ENCODE measurements around the gene PTPRM. TPM values are rescaled to one million over a fixed set of nuclear protein-coding genes. Genes with fewer than 3 reads are reported as not detected.
A peak's percentile ranks its signal among the peaks of the same experiment; 100 is the strongest.

The PTPRM gene
- total RNA-seq, 1 donor from 2014 or later = 13.9 TPM

DNA sequence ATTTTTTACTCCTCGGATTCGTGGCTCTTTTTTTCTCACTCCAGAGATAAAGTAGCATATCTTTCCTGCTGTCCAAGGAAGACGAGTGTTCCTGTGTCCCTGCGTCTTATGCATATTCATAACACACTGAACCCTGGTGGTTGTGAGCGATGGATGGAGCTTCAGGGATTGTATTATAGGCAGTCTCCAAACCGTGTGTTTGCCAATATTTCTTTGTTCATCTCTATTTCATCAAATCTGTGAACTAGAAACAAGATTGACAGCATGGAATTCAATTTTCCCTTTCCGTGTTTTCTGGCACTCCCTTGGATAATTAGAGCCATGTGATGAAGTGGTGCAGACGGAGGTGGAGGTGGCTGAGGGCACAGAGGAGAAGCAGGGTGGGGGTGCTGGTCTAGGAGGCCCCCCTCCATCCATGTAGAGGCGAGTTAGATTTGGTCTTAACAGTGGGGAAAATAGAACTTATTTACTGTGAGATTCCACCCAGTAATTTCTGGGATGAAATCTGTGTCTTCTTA is 240.9 kb downstream of the PTPRM start:
- H3K36me3 ChIP-seq = no peaks in the 10 kb centered on the region
- H4K20me1 ChIP-seq (ENCODE audit: low read depth) = no peaks in the 10 kb centered on the region
- H3K4me1 ChIP-seq = no peaks in the 10 kb centered on the region
- H3K79me2 ChIP-seq (ENCODE audit: low read depth) = no peaks in the 10 kb centered on the region
- H3K27me3 ChIP-seq = no peaks in the 10 kb centered on the region
- Mint-ChIP-seq H3K27me3 (ENCODE audit: insufficient read depth, low read depth) (peaks cover 2% of the 10 kb centered on the region), H3K36me3 (peaks cover 1% of the 10 kb centered on the region), H3K9me3 (peaks cover 4% of the 10 kb centered on the region), H3K4me1 (peaks cover 54% of the 10 kb centered on the region), H3K4me3 (no peak overlapping the region), H3K27ac (peak overlapping the region; percentile 12)
- H2AFZ ChIP-seq (replicated peaks) = no peak overlapping the region
- H3K4me3 ChIP-seq = no peak overlapping the region
- no peaks in the 10 kb centered on the region for H3K9me3 ChIP-seq (ENCODE audit: low read depth)
- H3K4me2 ChIP-seq = no peak overlapping the region
- H3K27ac ChIP-seq = no peak overlapping the region
- DNase-seq (ENCODE audit: low spot score) = no peak
- H3F3A ChIP-seq (ENCODE audit: low read depth) = no peaks in the 10 kb centered on the region
- TF ChIP-seq EZH2phosphoT487 (IDR thresholded peaks at IDR 0.05) (no peak), EZH2 (IDR thresholded peaks at IDR 0.05) (no peak)
- TF ChIP-seq, protein P1, sequence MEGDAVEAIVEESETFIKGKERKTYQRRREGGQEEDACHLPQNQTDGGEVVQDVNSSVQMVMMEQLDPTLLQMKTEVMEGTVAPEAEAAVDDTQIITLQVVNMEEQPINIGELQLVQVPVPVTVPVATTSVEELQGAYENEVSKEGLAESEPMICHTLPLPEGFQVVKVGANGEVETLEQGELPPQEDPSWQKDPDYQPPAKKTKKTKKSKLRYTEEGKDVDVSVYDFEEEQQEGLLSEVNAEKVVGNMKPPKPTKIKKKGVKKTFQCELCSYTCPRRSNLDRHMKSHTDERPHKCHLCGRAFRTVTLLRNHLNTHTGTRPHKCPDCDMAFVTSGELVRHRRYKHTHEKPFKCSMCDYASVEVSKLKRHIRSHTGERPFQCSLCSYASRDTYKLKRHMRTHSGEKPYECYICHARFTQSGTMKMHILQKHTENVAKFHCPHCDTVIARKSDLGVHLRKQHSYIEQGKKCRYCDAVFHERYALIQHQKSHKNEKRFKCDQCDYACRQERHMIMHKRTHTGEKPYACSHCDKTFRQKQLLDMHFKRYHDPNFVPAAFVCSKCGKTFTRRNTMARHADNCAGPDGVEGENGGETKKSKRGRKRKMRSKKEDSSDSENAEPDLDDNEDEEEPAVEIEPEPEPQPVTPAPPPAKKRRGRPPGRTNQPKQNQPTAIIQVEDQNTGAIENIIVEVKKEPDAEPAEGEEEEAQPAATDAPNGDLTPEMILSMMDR (IDR thresholded peaks at IDR 0.05) = no peak
- H3K9ac ChIP-seq = no peak overlapping the region

DNA sequence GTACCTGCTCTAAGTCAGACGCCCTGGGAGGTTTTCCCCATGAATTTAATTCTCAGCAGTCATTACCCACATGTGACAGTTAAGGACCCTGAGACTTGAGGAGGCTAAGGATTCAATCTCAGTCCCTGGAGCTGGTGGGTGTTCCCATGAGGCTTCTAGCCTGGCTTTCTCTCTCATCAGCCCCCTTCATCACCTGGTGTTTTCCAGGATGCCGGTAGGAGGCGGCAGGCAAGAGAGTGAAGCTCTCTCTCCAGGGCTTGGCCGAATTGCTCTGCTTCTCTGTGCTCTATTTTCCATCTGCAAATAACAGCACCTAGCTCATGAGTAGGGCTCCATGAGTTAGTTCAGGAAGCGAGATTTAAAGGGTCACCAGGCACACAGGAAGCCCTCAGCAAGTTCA is 241.9 kb downstream of the PTPRM start:
- H3K4me1 Mint-ChIP-seq = peaks cover 50% of the 10 kb centered on the region
- Histone ChIP-seq H3K4me2 (no peak overlapping the region), H3K36me3 (peaks cover 3% of the 10 kb centered on the region), H3K27me3 (no peaks in the 10 kb centered on the region), H3K9me3 (ENCODE audit: low read depth) (peaks cover 2% of the 10 kb centered on the region), H3K79me2 (ENCODE audit: low read depth) (no peaks in the 10 kb centered on the region), H3K4me1 (no peaks in the 10 kb centered on the region), H3K9ac (no peak overlapping the region), H3K27ac (no peak overlapping the region), H3K4me3 (no peak overlapping the region), H4K20me1 (ENCODE audit: low read depth) (no peaks in the 10 kb centered on the region), H3F3A (ENCODE audit: low read depth) (no peaks in the 10 kb centered on the region), H2AFZ (replicated peaks) (no peak overlapping the region)
- no peak overlapping the region for H3K27ac Mint-ChIP-seq
- TF ChIP-seq EZH2 (IDR thresholded peaks at IDR 0.05) (no peak), EZH2phosphoT487 (IDR thresholded peaks at IDR 0.05) (no peak)
- TF ChIP-seq, protein P1 (IDR thresholded peaks at IDR 0.05) = no peak
- peaks cover 3% of the 10 kb centered on the region for H3K36me3 Mint-ChIP-seq
- H3K9me3 Mint-ChIP-seq = peaks cover 13% of the 10 kb centered on the region
- peaks cover 2% of the 10 kb centered on the region for H3K27me3 Mint-ChIP-seq (ENCODE audit: insufficient read depth, low read depth)
- no peak overlapping the region for H3K4me3 Mint-ChIP-seq
- no peak for DNase-seq (ENCODE audit: low spot score)

DNA sequence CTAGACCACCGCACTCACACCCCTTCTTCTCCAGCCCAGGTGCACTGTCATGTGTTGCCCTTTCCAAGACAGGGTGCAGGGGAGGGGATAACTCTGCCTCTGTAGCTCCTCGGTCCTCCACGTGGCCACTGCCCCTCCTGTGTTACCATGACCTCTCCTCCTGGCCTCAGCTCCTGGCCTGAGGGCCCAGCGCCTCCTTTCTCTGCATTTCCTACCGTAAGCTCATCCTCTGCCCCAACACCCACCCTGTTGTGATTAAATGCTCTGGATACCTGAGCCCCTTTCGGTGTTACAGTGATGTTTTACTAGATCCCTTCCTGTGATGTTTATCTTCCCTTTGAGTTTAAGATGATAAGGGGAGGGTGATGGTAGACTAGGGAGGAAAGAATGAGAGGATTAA is 242.3 kb downstream of the PTPRM start:
- no peaks in the 10 kb centered on the region for H3K79me2 ChIP-seq (ENCODE audit: low read depth)
- no peaks in the 10 kb centered on the region for H4K20me1 ChIP-seq (ENCODE audit: low read depth)
- no peak overlapping the region for H3K9ac ChIP-seq
- Mint-ChIP-seq H3K36me3 (peaks cover 3% of the 10 kb centered on the region), H3K27ac (peak overlapping the region; percentile 59), H3K27me3 (ENCODE audit: insufficient read depth, low read depth) (peaks cover 5% of the 10 kb centered on the region), H3K4me1 (peaks cover 50% of the 10 kb centered on the region), H3K4me3 (no peak overlapping the region), H3K9me3 (peaks cover 18% of the 10 kb centered on the region)
- no peaks in the 10 kb centered on the region for H3K4me1 ChIP-seq
- no peaks in the 10 kb centered on the region for H3F3A ChIP-seq (ENCODE audit: low read depth)
- peaks cover 5% of the 10 kb centered on the region for H3K9me3 ChIP-seq (ENCODE audit: low read depth)
- H3K4me2 ChIP-seq = no peak overlapping the region
- no peaks in the 10 kb centered on the region for H3K27me3 ChIP-seq
- no peak for TF ChIP-seq EZH2phosphoT487 (IDR thresholded peaks at IDR 0.05)
- H2AFZ ChIP-seq (replicated peaks) = no peak overlapping the region
- no peak overlapping the region for H3K4me3 ChIP-seq
- H3K36me3 ChIP-seq = peaks cover 3% of the 10 kb centered on the region
- no peak for DNase-seq (ENCODE audit: low spot score)
- H3K27ac ChIP-seq = no peak overlapping the region

DNA sequence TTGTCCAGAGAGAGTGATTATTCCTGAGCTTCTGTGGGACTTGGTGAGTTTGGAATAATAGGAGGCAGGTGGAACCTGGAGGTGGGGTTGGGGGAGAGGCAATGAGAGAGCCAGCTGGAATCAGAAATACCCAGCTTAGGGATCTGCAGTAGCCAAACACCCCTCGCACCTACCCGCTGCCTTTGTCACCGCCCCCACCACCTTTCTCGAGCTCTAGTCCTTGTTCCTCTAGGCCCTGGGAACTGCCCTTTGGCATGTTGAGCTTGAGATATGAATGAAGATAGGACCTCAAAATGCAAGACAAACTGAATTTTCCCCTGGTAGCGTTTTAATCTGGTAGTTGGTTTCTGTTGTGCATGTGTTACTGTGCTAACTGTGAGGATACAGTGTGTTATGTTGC is 242.9 kb downstream of the PTPRM start:
- no peak overlapping the region for H2AFZ ChIP-seq (replicated peaks)
- no peak overlapping the region for H3K4me3 ChIP-seq
- H3K27me3 ChIP-seq = no peaks in the 10 kb centered on the region
- Mint-ChIP-seq H3K4me1 (peaks cover 50% of the 10 kb centered on the region), H3K27me3 (ENCODE audit: insufficient read depth, low read depth) (peaks cover 5% of the 10 kb centered on the region), H3K27ac (peak overlapping the region; percentile 59), H3K4me3 (no peak overlapping the region), H3K36me3 (peaks cover 7% of the 10 kb centered on the region), H3K9me3 (peaks cover 23% of the 10 kb centered on the region)
- H3K79me2 ChIP-seq (ENCODE audit: low read depth) = no peaks in the 10 kb centered on the region
- H3K4me1 ChIP-seq = no peaks in the 10 kb centered on the region
- H3K4me2 ChIP-seq = no peak overlapping the region
- H3K9ac ChIP-seq = no peak overlapping the region
- H3K9me3 ChIP-seq (ENCODE audit: low read depth) = peaks cover 9% of the 10 kb centered on the region
- peaks cover 3% of the 10 kb centered on the region for H3K36me3 ChIP-seq
- DNase-seq (ENCODE audit: low spot score) = no peak
- no peak overlapping the region for H3K27ac ChIP-seq
- no peaks in the 10 kb centered on the region for H3F3A ChIP-seq (ENCODE audit: low read depth)
- no peaks in the 10 kb centered on the region for H4K20me1 ChIP-seq (ENCODE audit: low read depth)
- TF ChIP-seq, protein P1 (IDR thresholded peaks at IDR 0.05) = no peak
- TF ChIP-seq EZH2phosphoT487 (IDR thresholded peaks at IDR 0.05) (no peak), EZH2 (IDR thresholded peaks at IDR 0.05) (no peak)

All from neural progenitor cell (in vitro differentiated cells).